Gastrocnemius medialis (tissue), 4 donors: ENCODE data around the gene CCNB2. TPM values are rescaled to one million over a fixed set of nuclear protein-coding genes. Genes with fewer than 3 reads are reported as not detected.
"Not testable (repeated sequence)": the region's sequence is repeated elsewhere in the genome, so short reads cannot be mapped to it uniquely, and the experiment has no call there.

Experiments used
- ATAC-seq, 2 donors: fragments of 150-250 bp; one replicate each; pipeline ENCODE4 v1.9.1; 2016
- DNase-seq, 2 donors: peaks; one replicate each; pipeline ENCODE4 v3.0.0-alpha.2; 2019
- H3K27ac ChIP-seq, 4 donors: fragments of 200-600 bp; sonication (generic); 1 replicate in 1 of 4; 2 replicates in 3 of 4; pipeline ENCODE4 v1.5.1; 2016 to 2018; ENCODE audit warnings: mild to moderate bottlenecking in 2 of 4, moderate library complexity in 1 of 4
- H3K27me3 ChIP-seq, 3 donors: fragments of 200-600 bp; sonication (generic) in 2 of 3; 1 replicate in 1 of 3; 2 replicates in 2 of 3; pipeline versions ENCODE4 v1.5.1 to v1.6.0; 2016 to 2019; ENCODE audit warnings: mild to moderate bottlenecking in 1 of 3, moderate library complexity in 1 of 3
- H3K36me3 ChIP-seq, 2 donors: fragments of 200-600 bp; sonication (generic) in 1 of 2; one replicate each; pipeline ENCODE4 v1.5.1; 2017 to 2018
- H3K4me1 ChIP-seq, 2 donors: fragments of 200-600 bp; sonication (generic) in 1 of 2; one replicate each; pipeline ENCODE4 v1.5.1; 2016 to 2017; ENCODE audit warnings: mild to moderate bottlenecking in 2 of 2
- H3K4me3 ChIP-seq, 4 donors: fragments of 200-600 bp; sonication (generic) in 3 of 4; 1 replicate in 1 of 4; 2 replicates in 3 of 4; pipeline ENCODE4 v1.5.1; 2016 to 2019; ENCODE audit warnings: mild to moderate bottlenecking in 2 of 4
- H3K9me3 ChIP-seq, 3 donors: fragments of 200-600 bp; sonication (generic) in 2 of 3; 1 replicate in 1 of 3; 2 replicates in 2 of 3; pipeline ENCODE4 v1.5.1; 2016 to 2019
- CTCF ChIP-seq, 5 experiments: fragments of 450-650 bp in 3 of 5; fragments of 200-600 bp in 2 of 5; sonication (generic) in 2 of 5; IDR thresholded peaks in 4 of 5; conservative IDR thresholded peaks in 1 of 5; 1 replicate in 4 of 5; 2 replicates in 1 of 5; pipeline ENCODE4 v1.5.1; 2016 to 2019; ENCODE audit warnings: antibody characterized with exemption in 5 of 5, mild to moderate bottlenecking in 3 of 5, moderate library complexity in 3 of 5
- POLR2A ChIP-seq, 2 donors: fragments of 450-650 bp; IDR thresholded peaks; one replicate each; pipeline ENCODE4 v1.6.1; 2017; ENCODE audit warnings: antibody characterized with exemption in 2 of 2, mild to moderate bottlenecking in 2 of 2, moderate library complexity in 2 of 2
- in situ Hi-C, 4 donors: fragments of 200-750 bp; cut with MboI; loops; one replicate each; pipeline versions ENCODE4 v1.15.0 to v1.8.0; 2017; ENCODE audit warnings: low sequenced_read_pairs in 4 of 4
- intact Hi-C: fragments of 100-400 bp; cut with DNase I; formaldehyde crosslinking; loops from one replicate; pipeline ENCODE4 v1.15.1; 2023; ENCODE audit warnings: low total_unique reads
- total RNA-seq, 4 donors: library from RNA; depleted of rRNA; stranded (reverse); fragments of >200 nt; gene quantifications; one replicate each; pipeline versions ENCODE4 v1.1.0 to v1.2.3, GENCODE V29; 2016

Gene CCNB2
- total RNA-seq, 4 donors from 2014 or later: 0.33 to 0.62 TPM; not detected in 2

DNA sequence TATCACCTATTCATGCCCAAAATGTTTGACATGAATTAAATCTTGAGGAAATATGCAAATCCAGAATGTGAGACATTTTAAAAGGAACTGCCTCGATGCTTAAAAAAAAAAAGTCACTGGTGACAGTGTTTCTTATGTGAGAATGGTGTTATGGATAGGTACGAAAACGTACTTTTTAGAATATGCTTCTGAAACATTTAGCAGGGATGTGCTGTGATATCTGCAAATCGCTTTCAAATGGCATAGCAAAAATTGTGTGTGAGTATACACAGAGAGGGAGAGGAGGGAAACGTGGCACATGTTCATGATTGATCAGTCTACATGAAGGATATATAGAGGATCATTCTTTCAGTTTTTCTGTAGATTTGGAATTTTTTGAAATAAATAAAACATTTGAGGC, 16.0 kb downstream of the CCNB2 start:
- Histone ChIP-seq H3K4me3 (no peak overlapping the region), H3K27me3 (no peaks in the 10 kb centered on the region), H3K9me3 (no peaks in the 10 kb centered on the region), H3K36me3 (no peaks in the 10 kb centered on the region), H3K4me1 (no peaks in the 10 kb centered on the region), H3K27ac (no peak overlapping the region)
- no peak for TF ChIP-seq CTCF (IDR thresholded peaks at IDR 0.05 in 4 of 5, conservative IDR thresholded peaks at IDR 0.05 in 1 of 5)
- TF ChIP-seq POLR2A (IDR thresholded peaks at IDR 0.05): no peak
- no peak for ATAC-seq
- in situ Hi-C loops (no loop called here), intact Hi-C loops (no loop called here)
- DNase-seq: no peak

DNA sequence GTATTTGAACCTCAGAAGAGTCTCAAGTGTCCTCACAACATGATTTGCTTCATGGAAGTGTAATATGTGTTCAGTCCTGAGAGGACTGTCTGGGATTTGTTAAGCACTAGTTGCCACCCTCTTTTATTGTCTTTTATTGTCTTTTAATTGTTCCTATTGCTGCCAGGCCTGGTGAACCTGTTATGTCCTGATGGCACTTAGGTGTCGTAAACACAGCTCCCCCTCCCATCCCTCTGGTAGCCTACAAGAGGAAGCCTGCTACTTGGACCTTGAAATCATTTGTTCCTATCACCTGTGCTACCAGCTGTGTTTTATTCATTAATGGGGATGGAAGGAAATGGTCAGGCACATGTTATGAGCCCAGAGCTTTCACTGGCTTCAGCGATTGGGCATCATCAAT, 19.3 kb downstream of the CCNB2 start:
- H3K9me3 ChIP-seq: no peaks in the 10 kb centered on the region
- no peak for TF ChIP-seq POLR2A (IDR thresholded peaks at IDR 0.05)
- no peak for TF ChIP-seq CTCF (IDR thresholded peaks at IDR 0.05 in 4 of 5, conservative IDR thresholded peaks at IDR 0.05 in 1 of 5)
- H3K27me3 ChIP-seq: no peaks in the 10 kb centered on the region
- no peaks in the 10 kb centered on the region for H3K4me1 ChIP-seq
- in situ Hi-C loops: no loop called here
- no peak for DNase-seq
- no peaks in the 10 kb centered on the region for H3K36me3 ChIP-seq
- intact Hi-C loops: no loop called here
- H3K4me3 ChIP-seq: no peak overlapping the region
- no peak for ATAC-seq
- no peak overlapping the region for H3K27ac ChIP-seq

- H3K36me3 ChIP-seq, DNase-seq, intact Hi-C loops, H3K4me1 ChIP-seq, H3K27ac ChIP-seq, H3K9me3 ChIP-seq, H3K4me3 ChIP-seq, in situ Hi-C loops, H3K27me3 ChIP-seq, ATAC-seq: not testable (repeated sequence)
These were observed 20.7 kb downstream of the CCNB2 start for GRCh38 chr15:59125683-59126082.

- H3K36me3 ChIP-seq, in situ Hi-C loops, H3K27ac ChIP-seq, ATAC-seq, intact Hi-C loops, H3K27me3 ChIP-seq, H3K4me1 ChIP-seq, DNase-seq, H3K9me3 ChIP-seq, H3K4me3 ChIP-seq: not testable (repeated sequence)
These were observed 22.3 kb downstream of the CCNB2 start for GRCh38 chr15:59127255-59127654.

GRCh38 chr15:59131456-59131855, 26.5 kb downstream of the CCNB2 start:
- TF ChIP-seq POLR2A (IDR thresholded peaks at IDR 0.05) (no peak), CTCF (IDR thresholded peaks at IDR 0.05 in 4 of 5, conservative IDR thresholded peaks at IDR 0.05 in 1 of 5) (no peak)
- Histone ChIP-seq H3K27ac (no peak overlapping the region), H3K36me3 (peaks cover 0 to 22% of the 10 kb centered on the region in 2 donors), H3K9me3 (no peaks in the 10 kb centered on the region), H3K4me3 (no peak overlapping the region), H3K4me1 (no peaks in the 10 kb centered on the region), H3K27me3 (no peaks in the 10 kb centered on the region)
- ATAC-seq: no peak
- no peak for DNase-seq
- intact Hi-C loops (no loop called here), in situ Hi-C loops (no loop called here)

GRCh38 chr15:59131969-59132562, 27.1 kb downstream of the CCNB2 start:
- no peak for DNase-seq
- in situ Hi-C loops (no loop called here), intact Hi-C loops (no loop called here)
- peaks cover 0 to 28% of the 10 kb centered on the region in 2 donors for H3K36me3 ChIP-seq
- TF ChIP-seq POLR2A (IDR thresholded peaks at IDR 0.05) (no peak), CTCF (IDR thresholded peaks at IDR 0.05 in 4 of 5, conservative IDR thresholded peaks at IDR 0.05 in 1 of 5) (no peak)
- no peak overlapping the region for H3K4me3 ChIP-seq
- ATAC-seq: no peak
- H3K9me3 ChIP-seq: no peaks in the 10 kb centered on the region
- H3K4me1 ChIP-seq: no peaks in the 10 kb centered on the region
- no peaks in the 10 kb centered on the region for H3K27me3 ChIP-seq
- no peak overlapping the region for H3K27ac ChIP-seq
